BLaER1 treated with 17β-estradiol and CSF1 and Interleukin-3, amounts not matched to agents 10 nM and 100 nM (cell line): ENCODE data around the gene BACE2.

Experiments
- H3K27ac ChIP-seq, 11 experiments: shearing (Covaris generic); formaldehyde crosslinking; 2 replicates each; pipeline ENCODE4 v1.8.1; 2022
- H3K27me3 ChIP-seq, 11 experiments: shearing (Covaris generic); formaldehyde crosslinking; 2 replicates each; pipeline ENCODE4 v1.8.1; 2022
- H3K36me3 ChIP-seq, 11 experiments: shearing (Covaris generic); formaldehyde crosslinking; 2 replicates each; pipeline ENCODE4 v1.8.1; 2022
- H3K4me1 ChIP-seq, 10 experiments: shearing (Covaris generic); formaldehyde crosslinking; 2 replicates each; pipeline ENCODE4 v1.8.1; 2022
- H3K4me2 ChIP-seq, 11 experiments: shearing (Covaris generic); formaldehyde crosslinking; 2 replicates each; pipeline ENCODE4 v1.8.1; 2022
- H3K4me3 ChIP-seq, 10 experiments: shearing (Covaris generic); formaldehyde crosslinking; 2 replicates each; pipeline ENCODE4 v1.8.1; 2022
- H3K9ac ChIP-seq, 11 experiments: shearing (Covaris generic); formaldehyde crosslinking; 2 replicates each; pipeline ENCODE4 v1.8.1; 2022
- H3K9me3 ChIP-seq, 11 experiments: shearing (Covaris generic); formaldehyde crosslinking; replicated peaks in 1 of 11; 2 replicates each; pipeline ENCODE4 v1.8.1; 2022
- H4K20me1 ChIP-seq, 11 experiments: shearing (Covaris generic); formaldehyde crosslinking; 2 replicates each; pipeline ENCODE4 v1.8.1; 2022
- Cebpa-rat ChIP-seq, 11 experiments: shearing (Covaris generic); IDR thresholded peaks; 2 replicates each; pipeline ENCODE4 v1.8.1; 2022

Gene BACE2

DNA sequence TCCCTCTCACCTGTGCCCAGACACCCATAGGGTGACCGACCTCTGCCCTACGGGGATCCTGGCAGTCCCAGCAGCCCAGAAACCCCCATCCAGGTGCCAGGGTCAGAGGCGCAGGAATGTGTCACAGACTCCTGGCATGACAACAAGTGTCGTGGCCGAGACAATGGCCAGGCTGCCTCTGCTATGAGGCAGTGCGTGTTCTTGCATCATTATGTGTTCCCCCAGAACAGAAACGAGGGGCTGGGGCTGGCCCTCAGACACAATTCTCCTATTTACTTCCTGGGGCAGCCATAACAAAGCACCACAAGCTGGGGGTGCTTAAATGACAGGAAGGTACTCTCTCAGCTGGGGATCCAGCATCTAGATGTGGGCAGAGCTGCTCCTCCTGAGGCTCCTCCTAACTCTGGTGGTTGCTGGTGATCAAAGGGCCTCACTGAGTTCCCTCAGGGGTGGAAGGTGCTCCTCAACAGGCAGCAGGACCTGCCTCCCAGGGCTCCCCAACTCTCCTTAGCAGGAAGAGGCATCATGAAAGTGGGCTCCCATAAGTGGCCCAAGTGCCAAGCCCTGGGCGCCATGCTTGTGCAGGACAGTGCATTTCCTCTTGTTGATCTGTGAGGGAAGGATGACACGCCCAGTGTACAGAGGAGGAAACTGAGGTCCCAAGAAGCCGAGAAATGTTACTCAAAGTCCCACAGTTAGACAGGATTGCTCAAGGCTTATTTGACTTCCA lies 24.2 kb upstream of the BACE2 start:
- H3K4me2 ChIP-seq: no peak overlapping the region
- no peaks in the 10 kb centered on the region for H4K20me1 ChIP-seq
- peaks cover 0 to 2% (median 0%) of the 10 kb centered on the region in 10 experiments; a peak in 3 of 20 replicates for H3K4me1 ChIP-seq
- no peak for TF ChIP-seq Cebpa-rat (IDR thresholded peaks at IDR 0.05)
- no peak overlapping the region for H3K27ac ChIP-seq
- no peaks in the 10 kb centered on the region for H3K27me3 ChIP-seq
- no peaks in the 10 kb centered on the region for H3K36me3 ChIP-seq
- no peaks in the 10 kb centered on the region for H3K9me3 ChIP-seq
- H3K4me3 ChIP-seq: no peak overlapping the region
- no peak overlapping the region for H3K9ac ChIP-seq

DNA sequence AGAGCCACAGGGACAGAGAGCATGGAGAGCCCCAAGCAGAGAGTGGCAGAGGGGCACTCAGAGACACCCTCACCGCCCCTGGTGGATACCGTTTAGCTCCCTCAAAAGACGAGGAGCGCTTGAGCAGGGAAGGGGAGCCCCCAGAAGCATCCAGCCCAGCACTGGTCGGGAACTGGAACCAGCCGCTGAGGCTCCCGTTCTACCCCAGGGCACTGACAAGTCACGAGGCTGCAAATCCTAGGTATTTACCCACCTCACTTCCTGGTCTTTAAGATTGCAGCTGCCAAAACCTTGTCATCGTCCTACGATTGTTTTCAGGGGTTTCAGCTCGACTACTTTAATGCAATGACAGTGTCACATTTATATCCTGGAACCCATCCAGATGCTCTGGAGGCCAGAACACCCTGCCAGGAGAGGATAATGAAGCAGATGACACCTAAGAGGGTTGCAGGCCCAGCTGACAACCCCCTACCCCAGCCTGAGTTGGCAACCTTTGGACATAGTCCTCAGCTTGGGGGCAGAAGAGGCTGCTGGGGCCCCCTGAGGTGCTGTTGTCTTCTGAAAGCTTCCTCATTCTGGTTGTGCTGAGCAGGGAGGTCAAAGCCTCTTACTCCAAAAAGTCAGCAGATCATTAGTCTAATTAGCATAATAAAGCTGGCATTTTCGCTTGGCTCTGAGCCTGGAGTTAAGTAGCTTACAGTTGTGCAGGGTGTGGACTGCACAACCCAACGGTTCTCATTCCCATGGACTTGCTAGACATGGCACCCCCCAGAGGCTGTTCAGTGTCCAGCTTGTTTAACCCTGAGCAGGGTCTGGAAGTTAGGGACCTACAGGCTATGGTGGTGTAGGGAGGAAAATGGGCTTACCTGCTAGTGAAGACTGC lies 20.6 kb upstream of the BACE2 start:
- H3K4me2 ChIP-seq: no peak overlapping the region
- H4K20me1 ChIP-seq: no peaks in the 10 kb centered on the region
- H3K4me1 ChIP-seq: peaks cover 0 to 5% (median 0%) of the 10 kb centered on the region in 10 experiments; a peak in 3 of 20 replicates
- peaks cover 12 to 29% (median 25%) of the 10 kb centered on the region in 11 experiments for H3K9me3 ChIP-seq
- TF ChIP-seq Cebpa-rat (IDR thresholded peaks at IDR 0.05): no peak
- no peak overlapping the region for H3K9ac ChIP-seq
- no peaks in the 10 kb centered on the region for H3K36me3 ChIP-seq
- H3K27me3 ChIP-seq: no peaks in the 10 kb centered on the region
- no peak overlapping the region for H3K4me3 ChIP-seq
- no peak overlapping the region for H3K27ac ChIP-seq

DNA sequence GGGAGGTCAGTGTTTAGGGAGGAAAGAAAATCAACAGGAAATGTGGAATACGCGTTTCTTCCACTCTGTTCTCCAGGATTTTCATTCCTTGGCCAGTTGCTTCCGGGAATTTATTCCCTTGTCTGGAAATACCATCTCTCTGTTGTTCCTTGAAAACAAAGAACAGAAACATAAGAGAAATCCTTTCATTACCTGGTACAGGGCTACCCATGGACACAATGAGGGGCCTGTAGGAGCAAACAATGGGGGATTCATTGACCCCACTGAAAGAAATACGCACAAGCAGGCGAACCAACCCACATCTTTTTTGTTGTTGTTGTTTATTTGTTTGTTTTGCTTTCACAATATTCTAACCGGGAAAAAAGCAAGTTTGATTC lies 20.0 kb upstream of the BACE2 start:
- no peaks in the 10 kb centered on the region for H3K36me3 ChIP-seq
- peaks cover 18 to 35% (median 31%) of the 10 kb centered on the region in 11 experiments for H3K9me3 ChIP-seq
- H4K20me1 ChIP-seq: no peaks in the 10 kb centered on the region
- H3K4me2 ChIP-seq: no peak overlapping the region
- no peak overlapping the region for H3K9ac ChIP-seq
- no peak for TF ChIP-seq Cebpa-rat (IDR thresholded peaks at IDR 0.05)
- H3K4me1 ChIP-seq: peaks cover 0 to 5% (median 0%) of the 10 kb centered on the region in 10 experiments; a peak in 3 of 20 replicates
- H3K27ac ChIP-seq: no peak overlapping the region
- H3K4me3 ChIP-seq: no peak overlapping the region
- H3K27me3 ChIP-seq: no peaks in the 10 kb centered on the region

DNA sequence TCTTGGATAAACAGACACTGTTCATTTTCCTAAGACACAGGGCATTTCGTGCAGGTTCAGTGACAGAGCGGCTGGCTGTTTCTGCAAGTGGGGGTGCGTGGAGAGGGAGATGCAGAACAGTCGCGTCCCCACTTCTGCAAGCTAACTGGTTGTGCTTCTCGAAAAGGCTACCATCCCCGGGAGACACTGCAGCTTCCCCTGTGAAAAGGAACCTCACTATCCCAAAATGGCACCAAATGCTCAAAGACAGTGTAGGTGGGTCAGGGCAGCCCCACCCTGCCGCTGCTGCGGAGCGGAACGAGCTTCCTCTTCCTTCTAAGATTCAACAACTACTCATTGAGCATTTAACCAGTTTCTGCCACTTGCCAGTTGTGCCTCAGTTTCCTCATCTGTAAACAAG lies 19.2 kb upstream of the BACE2 start:
- Histone ChIP-seq H3K36me3 (no peaks in the 10 kb centered on the region), H3K4me2 (peak overlapping the region in 2 of 11 experiments; percentile 4 to 8; a peak in 1 of 22 replicates), H3K4me1 (peaks cover 0 to 5% (median 0%) of the 10 kb centered on the region in 10 experiments; a peak in 3 of 20 replicates), H3K27ac (no peak overlapping the region), H4K20me1 (no peaks in the 10 kb centered on the region), H3K9me3 (peaks cover 20 to 42% (median 36%) of the 10 kb centered on the region in 11 experiments), H3K9ac (no peak overlapping the region), H3K27me3 (no peaks in the 10 kb centered on the region), H3K4me3 (no peak overlapping the region)
- no peak for TF ChIP-seq Cebpa-rat (IDR thresholded peaks at IDR 0.05)

DNA sequence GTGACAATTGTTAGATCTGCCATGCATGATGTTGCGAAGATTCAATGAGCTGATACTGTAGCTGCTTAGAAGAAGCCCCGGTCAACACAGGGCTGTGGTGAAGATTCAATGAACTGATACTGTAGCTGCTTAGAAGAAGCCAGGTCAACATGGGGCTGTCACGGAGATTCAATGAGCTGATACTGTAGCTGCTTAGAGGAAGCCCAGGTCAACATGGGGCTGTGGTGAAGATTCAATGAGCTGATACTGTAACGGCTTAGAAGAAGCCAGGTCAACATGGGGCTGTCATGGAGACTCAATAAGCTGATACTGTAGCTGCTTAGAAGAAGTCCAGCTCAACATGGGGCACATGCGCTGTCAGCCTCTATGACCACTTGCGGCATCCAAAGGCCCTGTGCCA lies 18.8 kb upstream of the BACE2 start:
- H3K4me1 ChIP-seq: peaks cover 0 to 5% (median 0%) of the 10 kb centered on the region in 10 experiments; a peak in 3 of 20 replicates
- no peak overlapping the region for H3K27ac ChIP-seq
- H3K4me3 ChIP-seq: no peak overlapping the region
- H4K20me1 ChIP-seq: no peaks in the 10 kb centered on the region
- no peaks in the 10 kb centered on the region for H3K36me3 ChIP-seq
- peaks cover 20 to 46% (median 36%) of the 10 kb centered on the region in 11 experiments for H3K9me3 ChIP-seq
- H3K27me3 ChIP-seq: no peaks in the 10 kb centered on the region
- H3K9ac ChIP-seq: no peak overlapping the region
- peak overlapping the region in 2 of 11 experiments; percentile 4 to 8; a peak in 1 of 22 replicates for H3K4me2 ChIP-seq
- no peak for TF ChIP-seq Cebpa-rat (IDR thresholded peaks at IDR 0.05)

DNA sequence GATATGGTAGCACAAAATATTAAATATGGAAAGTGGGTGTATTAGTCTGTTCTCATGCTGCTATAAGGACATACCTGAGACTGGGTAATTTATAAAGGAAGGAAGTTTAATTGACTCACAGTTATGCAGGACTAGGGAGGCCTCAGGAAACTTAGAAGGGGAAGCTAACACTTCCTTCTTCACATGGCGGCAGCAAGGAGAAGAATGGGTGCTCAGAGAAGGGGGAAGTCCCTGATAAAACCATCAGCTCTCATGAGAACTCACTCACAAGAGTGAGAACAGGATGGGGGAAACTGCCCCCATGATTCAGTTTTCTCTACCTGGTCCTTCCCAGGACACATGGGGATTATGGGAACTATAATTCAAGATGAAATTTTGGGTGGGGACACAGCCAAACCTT lies 15.8 kb upstream of the BACE2 start:
- H3K4me1 ChIP-seq: peaks cover 0 to 5% (median 0%) of the 10 kb centered on the region in 10 experiments; a peak in 3 of 20 replicates
- no peak overlapping the region for H3K9ac ChIP-seq
- no peaks in the 10 kb centered on the region for H3K36me3 ChIP-seq
- no peak overlapping the region for H3K4me2 ChIP-seq
- H3K27me3 ChIP-seq: no peaks in the 10 kb centered on the region
- H4K20me1 ChIP-seq: no peaks in the 10 kb centered on the region
- H3K9me3 ChIP-seq: peaks cover 20 to 48% (median 36%) of the 10 kb centered on the region in 11 experiments
- H3K4me3 ChIP-seq: no peak overlapping the region
- TF ChIP-seq Cebpa-rat (IDR thresholded peaks at IDR 0.05): no peak
- H3K27ac ChIP-seq: no peak overlapping the region

DNA sequence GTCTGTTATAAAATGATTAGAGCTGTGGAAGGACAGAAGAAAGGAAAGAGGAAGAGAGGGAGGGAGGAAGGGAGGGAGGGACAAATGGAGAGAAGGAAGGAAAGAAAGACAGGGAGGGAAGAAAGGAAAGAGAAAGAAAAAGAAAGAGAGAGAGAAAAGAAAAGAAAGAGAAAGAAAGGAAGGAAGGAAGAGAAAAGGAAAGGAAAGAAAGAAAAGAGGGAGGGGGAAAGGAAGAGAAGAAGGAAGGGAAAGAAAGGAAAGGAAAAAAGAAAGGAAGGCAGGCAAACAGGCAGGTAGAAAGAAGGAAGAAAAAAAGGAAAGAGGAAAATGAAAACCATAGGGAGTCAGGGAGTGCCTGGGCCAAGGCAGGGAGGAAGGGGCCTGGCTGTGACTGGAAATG lies 14.5 kb upstream of the BACE2 start:
- Histone ChIP-seq H3K9ac (no peak overlapping the region), H3K4me2 (no peak overlapping the region), H3K9me3 (peaks cover 28 to 56% (median 44%) of the 10 kb centered on the region in 11 experiments), H3K4me3 (no peak overlapping the region), H3K27me3 (no peaks in the 10 kb centered on the region), H3K27ac (no peak overlapping the region), H3K4me1 (peaks cover 0 to 5% (median 0%) of the 10 kb centered on the region in 10 experiments; a peak in 3 of 20 replicates), H4K20me1 (no peaks in the 10 kb centered on the region), H3K36me3 (no peaks in the 10 kb centered on the region)
- TF ChIP-seq Cebpa-rat (IDR thresholded peaks at IDR 0.05): no peak

DNA sequence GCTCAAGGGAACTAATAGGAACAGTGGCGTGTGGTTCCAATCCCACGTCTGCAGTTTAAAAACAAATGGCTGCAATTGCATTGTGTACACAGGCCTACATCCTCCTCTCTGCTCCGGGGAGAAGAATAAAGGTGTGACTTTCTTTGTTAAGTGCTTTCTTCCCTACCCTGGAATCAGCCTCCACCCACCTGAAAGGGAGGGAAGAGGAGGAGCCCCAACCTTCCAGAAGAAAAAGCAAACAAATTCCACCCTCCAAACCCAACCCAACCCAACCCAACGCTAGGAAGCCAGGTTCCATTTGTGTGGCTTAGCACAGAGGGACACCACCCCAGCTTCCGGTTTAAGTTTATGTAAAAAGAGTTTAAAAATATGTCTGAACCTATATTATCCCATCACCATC lies 11.8 kb upstream of the BACE2 start:
- Histone ChIP-seq H3K4me1 (no peaks in the 10 kb centered on the region), H3K27me3 (no peaks in the 10 kb centered on the region), H3K36me3 (no peaks in the 10 kb centered on the region), H3K4me2 (no peak overlapping the region), H3K9ac (no peak overlapping the region), H4K20me1 (no peaks in the 10 kb centered on the region), H3K9me3 (peaks cover 36 to 56% (median 41%) of the 10 kb centered on the region in 11 experiments), H3K27ac (no peak overlapping the region), H3K4me3 (no peak overlapping the region)
- no peak for TF ChIP-seq Cebpa-rat (IDR thresholded peaks at IDR 0.05)

DNA sequence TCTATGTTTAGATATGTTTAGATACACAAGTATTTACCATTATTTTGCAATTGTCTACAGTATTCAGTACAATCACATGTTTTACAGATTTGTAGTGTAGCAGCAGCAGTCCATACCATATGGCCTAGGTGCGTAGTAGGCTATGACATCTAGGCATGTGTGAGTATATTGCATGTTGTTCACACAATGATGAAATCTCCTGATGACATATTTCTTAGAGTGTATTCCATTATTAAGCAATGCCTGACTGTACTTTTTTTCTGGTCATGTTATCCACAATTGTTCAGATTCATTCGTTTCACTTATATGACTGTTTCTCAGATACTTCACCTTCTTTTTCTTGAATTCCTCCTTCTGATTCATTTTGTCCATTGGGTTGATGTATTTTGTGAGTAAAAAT lies 9.9 kb upstream of the BACE2 start:
- peaks cover 17 to 37% (median 22%) of the 10 kb centered on the region in 11 experiments for H3K9me3 ChIP-seq
- no peak for TF ChIP-seq Cebpa-rat (IDR thresholded peaks at IDR 0.05)
- H4K20me1 ChIP-seq: no peaks in the 10 kb centered on the region
- no peak overlapping the region for H3K4me3 ChIP-seq
- no peak overlapping the region for H3K4me2 ChIP-seq
- H3K9ac ChIP-seq: no peak overlapping the region
- H3K4me1 ChIP-seq: no peaks in the 10 kb centered on the region
- H3K36me3 ChIP-seq: no peaks in the 10 kb centered on the region
- H3K27ac ChIP-seq: no peak overlapping the region
- H3K27me3 ChIP-seq: no peaks in the 10 kb centered on the region
